Nephron (organoid): Measurements from ENCODE around the gene IL22RA1.

Experiments used
- H3K27ac Mint-ChIP-seq, 3 experiments: 2 replicates each; pipeline ENCODE4 v1.8.0; 2020; ENCODE audit warnings: mixed read lengths in 3 of 3, mild to moderate bottlenecking in 2 of 3, moderate library complexity in 1 of 3
- H3K27me3 Mint-ChIP-seq: 2 replicates; pipeline ENCODE4 v1.8.0; 2021; ENCODE audit warnings: low read depth, mild to moderate bottlenecking, moderate library complexity, mixed read lengths
- H3K36me3 Mint-ChIP-seq: 2 replicates; pipeline ENCODE4 v1.8.0; 2020; ENCODE audit warnings: low read depth, mixed read lengths
- H3K4me1 Mint-ChIP-seq: 2 replicates; pipeline ENCODE4 v1.8.0; 2020; ENCODE audit warnings: mixed read lengths
- H3K4me3 Mint-ChIP-seq, 3 experiments: 2 replicates each; pipeline ENCODE4 v1.8.0; 2020; ENCODE audit warnings: mild to moderate bottlenecking in 3 of 3, mixed read lengths in 3 of 3, moderate library complexity in 2 of 3
- H3K9me3 Mint-ChIP-seq: 2 replicates; pipeline ENCODE4 v1.8.0; 2020; ENCODE audit warnings: mixed read lengths
- TF ChIP-seq, protein P1 (sequence below), 3 experiments: fragments of 200-600 bp; sonication (generic); IDR thresholded peaks; one replicate each; pipeline ENCODE4 v1.5.0; 2021; ENCODE audit warnings: antibody characterized with exemption in 3 of 3; ENCODE audit not compliant: unreplicated experiment in 3 of 3

The IL22RA1 gene

DNA sequence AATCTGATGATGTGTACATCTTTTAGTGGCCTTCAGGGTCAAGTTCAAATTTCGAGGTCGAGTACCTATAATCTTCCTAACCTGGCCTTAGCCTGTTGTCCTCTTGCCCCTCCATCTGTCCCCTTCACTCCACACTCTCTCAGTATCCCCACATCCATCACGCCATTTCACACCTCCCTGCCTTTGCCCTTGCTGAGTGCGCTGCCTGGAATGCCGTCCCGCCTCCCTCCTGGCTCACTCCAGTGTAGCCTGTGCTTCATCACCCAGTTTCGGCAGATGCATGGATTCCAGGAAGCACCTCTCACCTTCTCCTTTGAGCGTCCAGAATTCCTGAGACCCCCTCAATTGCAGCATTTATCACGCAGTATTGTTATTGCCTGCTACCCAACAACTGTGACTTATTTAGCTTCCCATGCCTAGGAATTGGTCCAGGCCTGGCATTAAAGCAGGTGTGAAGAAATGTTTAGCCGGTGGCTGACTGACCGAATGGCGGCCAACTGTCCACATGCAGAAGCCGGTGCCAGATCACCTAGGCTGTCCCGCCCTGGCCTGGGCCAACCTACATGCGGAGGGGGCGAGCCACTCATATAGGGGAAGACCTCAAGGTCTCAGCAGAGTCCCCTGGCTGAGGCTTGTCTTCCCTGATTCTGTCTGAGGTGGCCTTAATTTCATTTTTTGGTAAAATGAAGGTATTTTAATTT lies 65.5 kb downstream of the IL22RA1 start:
- Mint-ChIP-seq H3K27me3 (no peaks in the 10 kb centered on the region), H3K4me1 (no peaks in the 10 kb centered on the region), H3K27ac (no peak overlapping the region), H3K36me3 (no peaks in the 10 kb centered on the region), H3K9me3 (no peaks in the 10 kb centered on the region), H3K4me3 (no peak overlapping the region)
- TF ChIP-seq, protein P1, sequence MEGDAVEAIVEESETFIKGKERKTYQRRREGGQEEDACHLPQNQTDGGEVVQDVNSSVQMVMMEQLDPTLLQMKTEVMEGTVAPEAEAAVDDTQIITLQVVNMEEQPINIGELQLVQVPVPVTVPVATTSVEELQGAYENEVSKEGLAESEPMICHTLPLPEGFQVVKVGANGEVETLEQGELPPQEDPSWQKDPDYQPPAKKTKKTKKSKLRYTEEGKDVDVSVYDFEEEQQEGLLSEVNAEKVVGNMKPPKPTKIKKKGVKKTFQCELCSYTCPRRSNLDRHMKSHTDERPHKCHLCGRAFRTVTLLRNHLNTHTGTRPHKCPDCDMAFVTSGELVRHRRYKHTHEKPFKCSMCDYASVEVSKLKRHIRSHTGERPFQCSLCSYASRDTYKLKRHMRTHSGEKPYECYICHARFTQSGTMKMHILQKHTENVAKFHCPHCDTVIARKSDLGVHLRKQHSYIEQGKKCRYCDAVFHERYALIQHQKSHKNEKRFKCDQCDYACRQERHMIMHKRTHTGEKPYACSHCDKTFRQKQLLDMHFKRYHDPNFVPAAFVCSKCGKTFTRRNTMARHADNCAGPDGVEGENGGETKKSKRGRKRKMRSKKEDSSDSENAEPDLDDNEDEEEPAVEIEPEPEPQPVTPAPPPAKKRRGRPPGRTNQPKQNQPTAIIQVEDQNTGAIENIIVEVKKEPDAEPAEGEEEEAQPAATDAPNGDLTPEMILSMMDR (IDR thresholded peaks at IDR 0.05; ENCODE audit: unreplicated experiment in 3 of 3): no peak

DNA sequence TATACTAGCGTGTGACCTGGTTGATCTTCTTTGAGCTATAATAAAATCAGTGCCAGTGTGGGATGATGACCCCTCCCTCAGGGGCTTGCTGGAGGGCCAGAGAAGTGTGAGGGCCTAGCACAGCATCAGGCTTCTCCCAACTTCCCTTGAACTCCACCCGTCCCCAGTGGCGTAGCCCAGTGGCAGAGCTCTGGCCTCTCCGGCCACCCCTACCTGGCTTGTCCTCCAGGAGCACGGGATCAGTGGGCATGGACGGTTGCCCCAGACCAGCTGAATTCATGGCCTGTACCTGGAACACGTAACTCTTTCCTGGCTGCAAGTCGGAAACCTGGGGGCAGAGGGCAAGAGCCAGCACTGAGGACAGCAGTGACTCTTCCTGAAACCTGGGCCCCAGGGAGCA lies 67.0 kb downstream of the IL22RA1 start:
- Mint-ChIP-seq H3K27ac (no peak overlapping the region), H3K9me3 (no peaks in the 10 kb centered on the region), H3K36me3 (no peaks in the 10 kb centered on the region), H3K4me1 (peaks cover 1% of the 10 kb centered on the region), H3K27me3 (peaks cover 3% of the 10 kb centered on the region), H3K4me3 (no peak overlapping the region)
- TF ChIP-seq, protein P1 (IDR thresholded peaks at IDR 0.05; ENCODE audit: unreplicated experiment in 3 of 3): no peak

GRCh38 chr1:24075590-24075854 lies 67.4 kb downstream of the IL22RA1 start:
- no peak overlapping the region for H3K4me3 Mint-ChIP-seq
- no peaks in the 10 kb centered on the region for H3K9me3 Mint-ChIP-seq
- TF ChIP-seq, protein P1 (IDR thresholded peaks at IDR 0.05; ENCODE audit: unreplicated experiment in 3 of 3): no peak
- H3K27ac Mint-ChIP-seq: no peak overlapping the region
- no peaks in the 10 kb centered on the region for H3K36me3 Mint-ChIP-seq
- peaks cover 5% of the 10 kb centered on the region for H3K4me1 Mint-ChIP-seq
- H3K27me3 Mint-ChIP-seq: peaks cover 3% of the 10 kb centered on the region

GRCh38 chr1:24074817-24075589 lies 67.9 kb downstream of the IL22RA1 start:
- H3K27ac Mint-ChIP-seq: no peak overlapping the region
- TF ChIP-seq, protein P1 (IDR thresholded peaks at IDR 0.05; ENCODE audit: unreplicated experiment in 3 of 3): no peak
- no peaks in the 10 kb centered on the region for H3K36me3 Mint-ChIP-seq
- peaks cover 3% of the 10 kb centered on the region for H3K27me3 Mint-ChIP-seq
- H3K9me3 Mint-ChIP-seq: no peaks in the 10 kb centered on the region
- no peak overlapping the region for H3K4me3 Mint-ChIP-seq
- peaks cover 5% of the 10 kb centered on the region for H3K4me1 Mint-ChIP-seq

DNA sequence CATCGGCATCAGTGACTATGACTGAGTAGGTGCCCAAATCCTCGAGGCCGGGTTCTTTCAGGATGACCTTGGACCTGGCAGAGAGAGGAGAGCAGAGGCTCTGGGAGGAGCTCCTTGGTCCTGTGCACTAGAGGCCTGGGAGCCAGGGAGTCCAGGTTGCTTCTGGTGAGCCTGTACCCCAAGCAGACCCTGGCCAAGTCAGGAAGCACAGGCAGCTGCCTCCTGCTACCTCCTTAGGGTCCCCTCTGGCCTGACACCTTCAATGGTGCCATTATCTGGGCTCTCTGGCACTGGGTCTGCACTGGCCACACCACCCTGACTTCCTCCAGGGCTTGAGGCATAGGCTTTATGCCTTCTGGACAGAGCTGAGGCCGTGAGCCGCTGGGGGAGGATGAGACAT lies 68.7 kb downstream of the IL22RA1 start:
- no peak overlapping the region for H3K4me3 Mint-ChIP-seq

More for the DNA sequence above, 68.7 kb downstream of the IL22RA1 start:
- H3K36me3 Mint-ChIP-seq: no peaks in the 10 kb centered on the region
- H3K27me3 Mint-ChIP-seq: peaks cover 3% of the 10 kb centered on the region
- no peak overlapping the region for H3K27ac Mint-ChIP-seq
- H3K4me1 Mint-ChIP-seq: peaks cover 5% of the 10 kb centered on the region
- TF ChIP-seq, protein P1 (IDR thresholded peaks at IDR 0.05; ENCODE audit: unreplicated experiment in 3 of 3): no peak
- H3K9me3 Mint-ChIP-seq: no peaks in the 10 kb centered on the region
